CD14-positive monocyte (primary cell): ENCODE measurements around the gene SHROOM3. TPM values are rescaled to one million over a fixed set of nuclear protein-coding genes. Genes with fewer than 3 reads are reported as not detected.
A peak's percentile ranks its signal among the peaks of the same experiment; 100 is the strongest.

Experiments used
- DNase-seq, 3 donors: peaks; one replicate each; pipeline ENCODE4 v3.0.0-alpha.2; 2011 to 2022
- H2AFZ ChIP-seq: 2 replicates; pipeline ENCODE4 v1.6.0; 2012; ENCODE audit warnings: mild to moderate bottlenecking, low read depth, low read length, inconsistent platforms; ENCODE audit not compliant: insufficient read depth, poor library complexity, severe bottlenecking
- H3K27ac ChIP-seq, 2 donors: 1 replicate in 1 of 2; 2 replicates in 1 of 2; pipeline ENCODE4 v1.5.1; 2012 to 2013; ENCODE audit warnings: low read length in 2 of 2, control low read depth in 1 of 2, inconsistent platforms in 1 of 2, low read depth in 1 of 2, mild to moderate bottlenecking in 1 of 2
- H3K27me3 ChIP-seq, 2 donors: one replicate each; pipeline versions ENCODE4 v1.6.0 to v1.6.1; 2011 to 2013; ENCODE audit warnings: low read length in 2 of 2; ENCODE audit not compliant: control insufficient read depth in 2 of 2, insufficient read depth in 2 of 2
- H3K36me3 ChIP-seq, 2 donors: replicated peaks in 1 of 2; 1 replicate in 1 of 2; 2 replicates in 1 of 2; pipeline versions ENCODE4 v1.5.1 to v1.6.1; 2012 to 2013; ENCODE audit warnings: low read length in 2 of 2, control low read depth in 1 of 2, inconsistent platforms in 1 of 2, mild to moderate bottlenecking in 1 of 2; ENCODE audit not compliant: insufficient read depth in 2 of 2, control insufficient read depth in 1 of 2
- H3K4me1 ChIP-seq, 2 donors: 1 replicate in 1 of 2; 2 replicates in 1 of 2; pipeline versions ENCODE4 v1.5.1 to v1.6.1; 2012 to 2013; ENCODE audit warnings: low read length in 2 of 2, control low read depth in 1 of 2, inconsistent platforms in 1 of 2, mild to moderate bottlenecking in 1 of 2, moderate library complexity in 1 of 2; ENCODE audit not compliant: insufficient read depth in 2 of 2, control insufficient read depth in 1 of 2
- H3K4me2 ChIP-seq: replicated peaks from 2 replicates; pipeline ENCODE3; 2012; ENCODE audit warnings: low read length, moderate library complexity, mild to moderate bottlenecking; ENCODE audit not compliant: poor library complexity, severe bottlenecking; ENCODE audit errors: extremely low read depth
- H3K4me3 ChIP-seq, 3 experiments: fragments of 200-600 bp in 1 of 3; sonication (generic) in 1 of 3; replicated peaks in 1 of 3; 1 replicate in 2 of 3; 2 replicates in 1 of 3; pipeline ENCODE4 v1.5.1; 2011 to 2013; ENCODE audit warnings: low read length in 3 of 3, mild to moderate bottlenecking in 3 of 3, control low read depth in 2 of 3, low read depth in 2 of 3, inconsistent platforms in 1 of 3, moderate library complexity in 1 of 3
- H3K79me2 ChIP-seq: 2 replicates; pipeline ENCODE4 v1.6.0; 2012; ENCODE audit warnings: mild to moderate bottlenecking, control low read depth, inconsistent platforms, low read length, moderate library complexity; ENCODE audit not compliant: insufficient read depth
- H3K9ac ChIP-seq: 2 replicates; pipeline ENCODE4 v1.6.0; 2017; ENCODE audit warnings: low read length, mild to moderate bottlenecking; ENCODE audit not compliant: insufficient read depth, poor library complexity, severe bottlenecking
- H3K9me3 ChIP-seq, 2 donors: replicated peaks in 1 of 2; 1 replicate in 1 of 2; 2 replicates in 1 of 2; pipeline versions ENCODE4 v1.5.1 to v1.6.1; 2012 to 2013; ENCODE audit warnings: low read length in 2 of 2, control low read depth in 1 of 2; ENCODE audit not compliant: control insufficient read depth in 1 of 2, insufficient read depth in 1 of 2
- H4K20me1 ChIP-seq: 2 replicates; pipeline ENCODE4 v1.6.0; 2012; ENCODE audit warnings: mild to moderate bottlenecking, low read length, control low read depth, moderate library complexity; ENCODE audit not compliant: insufficient read depth
- H3K27ac Mint-ChIP-seq, 7 donors: one replicate each; pipeline ENCODE4 v1.8.0; 2020; ENCODE audit warnings: mild to moderate bottlenecking in 7 of 7, mixed read lengths in 7 of 7, moderate library complexity in 6 of 7, inconsistent platforms in 2 of 7
- H3K27me3 Mint-ChIP-seq, 3 donors: one replicate each; pipeline ENCODE4 v1.8.0; 2021 to 2022; ENCODE audit warnings: low read depth in 3 of 3, mild to moderate bottlenecking in 3 of 3, mixed read lengths in 3 of 3, moderate library complexity in 3 of 3, inconsistent platforms in 1 of 3
- H3K36me3 Mint-ChIP-seq, 2 donors: one replicate each; pipeline ENCODE4 v1.8.0; 2020; ENCODE audit warnings: mixed read lengths in 2 of 2, inconsistent platforms in 1 of 2, mild to moderate bottlenecking in 1 of 2
- H3K4me1 Mint-ChIP-seq: one replicate; pipeline ENCODE4 v1.8.0; 2020; ENCODE audit warnings: mild to moderate bottlenecking, mixed read lengths
- H3K4me3 Mint-ChIP-seq, 2 donors: one replicate each; pipeline ENCODE4 v1.8.0; 2020; ENCODE audit warnings: mild to moderate bottlenecking in 2 of 2, mixed read lengths in 2 of 2, moderate library complexity in 1 of 2
- H3K9me3 Mint-ChIP-seq, 7 donors: one replicate each; pipeline ENCODE4 v1.8.0; 2020 to 2022; ENCODE audit warnings: mixed read lengths in 7 of 7, mild to moderate bottlenecking in 6 of 7, moderate library complexity in 6 of 7, inconsistent platforms in 2 of 7
- WGBS: methylation state at CpG from one replicate; pipeline ENCODE4 v1.1.5; 2013; ENCODE audit warnings: missing lambda C conversion rate; ENCODE audit not compliant: insufficient coverage; 5-methylcytosine and 5-hydroxymethylcytosine counted together
- intact Hi-C, 2 donors: fragments of 100-400 bp; cut with micrococcal nuclease; formaldehyde crosslinking; loops; one replicate each; pipeline versions ENCODE4 v1.15.0 to v1.15.1; 2023
- polyA plus RNA-seq, 3 donors: library from polyadenylated mRNA; depleted of rRNA in 1 of 3; unstranded in 2 of 3; stranded (reverse) in 1 of 3; fragments of 300-500 nt in 2 of 3; fragments of >200 nt in 1 of 3; fragmentation: Illumina TruSeq in 2 of 3; gene quantifications; 1 replicate in 2 of 3; 2 replicates in 1 of 3; pipeline ENCODE4 v1.2.3, GENCODE V29; 2012 to 2021
- TF ChIP-seq, protein P1 (sequence below): fragments of 200-600 bp; IDR thresholded peaks from one replicate; pipeline ENCODE4 v1.8.0; 2022; ENCODE audit warnings: antibody characterized with exemption, mild to moderate bottlenecking

Gene SHROOM3
- polyA plus RNA-seq, 3 donors, result not detected

GRCh38 chr4:76804096-76804495, 369.1 kb downstream of the SHROOM3 start:
- H2AFZ ChIP-seq, result no peak overlapping the region
- intact Hi-C loops, result no loop called here
- no peak overlapping the region for H3K9ac ChIP-seq
- peaks cover 5 to 18% (median 10%) of the 10 kb centered on the region in 3 donors for H3K27me3 Mint-ChIP-seq
- 100% methylated on average over 2 of the region's 5 CpGs for WGBS
- TF ChIP-seq, protein P1, sequence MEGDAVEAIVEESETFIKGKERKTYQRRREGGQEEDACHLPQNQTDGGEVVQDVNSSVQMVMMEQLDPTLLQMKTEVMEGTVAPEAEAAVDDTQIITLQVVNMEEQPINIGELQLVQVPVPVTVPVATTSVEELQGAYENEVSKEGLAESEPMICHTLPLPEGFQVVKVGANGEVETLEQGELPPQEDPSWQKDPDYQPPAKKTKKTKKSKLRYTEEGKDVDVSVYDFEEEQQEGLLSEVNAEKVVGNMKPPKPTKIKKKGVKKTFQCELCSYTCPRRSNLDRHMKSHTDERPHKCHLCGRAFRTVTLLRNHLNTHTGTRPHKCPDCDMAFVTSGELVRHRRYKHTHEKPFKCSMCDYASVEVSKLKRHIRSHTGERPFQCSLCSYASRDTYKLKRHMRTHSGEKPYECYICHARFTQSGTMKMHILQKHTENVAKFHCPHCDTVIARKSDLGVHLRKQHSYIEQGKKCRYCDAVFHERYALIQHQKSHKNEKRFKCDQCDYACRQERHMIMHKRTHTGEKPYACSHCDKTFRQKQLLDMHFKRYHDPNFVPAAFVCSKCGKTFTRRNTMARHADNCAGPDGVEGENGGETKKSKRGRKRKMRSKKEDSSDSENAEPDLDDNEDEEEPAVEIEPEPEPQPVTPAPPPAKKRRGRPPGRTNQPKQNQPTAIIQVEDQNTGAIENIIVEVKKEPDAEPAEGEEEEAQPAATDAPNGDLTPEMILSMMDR, result no peak
- no peak overlapping the region for H3K27ac ChIP-seq
- H4K20me1 ChIP-seq, result no peaks in the 10 kb centered on the region
- no peaks in the 10 kb centered on the region for H3K79me2 ChIP-seq
- peaks cover 0 to 6% of the 10 kb centered on the region in 2 donors for H3K9me3 ChIP-seq
- no peaks in the 10 kb centered on the region for H3K36me3 Mint-ChIP-seq
- no peaks in the 10 kb centered on the region for H3K4me1 Mint-ChIP-seq
- H3K36me3 ChIP-seq, result no peaks in the 10 kb centered on the region
- H3K4me1 ChIP-seq, result no peaks in the 10 kb centered on the region
- no peaks in the 10 kb centered on the region for H3K27me3 ChIP-seq
- no peak overlapping the region for H3K4me3 ChIP-seq
- no peak for DNase-seq
- H3K9me3 Mint-ChIP-seq, result peaks cover 6 to 17% (median 12%) of the 10 kb centered on the region in 7 donors
- H3K4me2 ChIP-seq, result no peak overlapping the region
- no peak overlapping the region for H3K27ac Mint-ChIP-seq
- H3K4me3 Mint-ChIP-seq, result no peak overlapping the region

DNA sequence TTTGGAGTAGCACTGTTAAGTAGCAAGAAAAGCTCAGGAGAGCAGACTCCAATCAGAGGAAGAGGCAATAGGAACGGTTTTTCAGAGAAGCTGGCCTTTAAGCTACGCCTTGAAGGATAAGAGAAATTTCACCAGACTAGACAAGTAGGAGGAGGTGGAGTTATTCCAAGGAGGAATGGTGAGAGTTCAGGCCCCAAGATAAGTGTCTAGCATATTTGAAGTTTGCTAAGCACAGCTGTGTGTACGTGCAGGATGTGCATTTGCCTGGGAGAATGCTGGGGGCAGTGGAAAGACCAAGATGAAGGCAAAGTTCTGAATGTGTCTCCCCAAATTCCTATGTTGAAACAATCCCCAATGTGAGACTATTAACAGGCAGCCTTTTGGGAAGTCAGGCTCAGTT, 371.3 kb downstream of the SHROOM3 start:
- TF ChIP-seq, protein P1, result no peak
- Mint-ChIP-seq H3K27ac (no peak overlapping the region), H3K9me3 (peaks cover 6 to 21% (median 15%) of the 10 kb centered on the region in 7 donors), H3K27me3 (peaks cover 2 to 16% (median 10%) of the 10 kb centered on the region in 3 donors), H3K36me3 (no peaks in the 10 kb centered on the region), H3K4me1 (no peaks in the 10 kb centered on the region), H3K4me3 (peak overlapping the region in 1 of 2 donors; percentile 37)
- no peaks in the 10 kb centered on the region for H3K79me2 ChIP-seq
- intact Hi-C loops, result no loop called here
- no peaks in the 10 kb centered on the region for H3K36me3 ChIP-seq
- H3K9me3 ChIP-seq, result peaks cover 0 to 6% of the 10 kb centered on the region in 2 donors
- no peak overlapping the region for H3K4me2 ChIP-seq
- no peaks in the 10 kb centered on the region for H4K20me1 ChIP-seq
- H3K4me1 ChIP-seq, result no peaks in the 10 kb centered on the region
- H2AFZ ChIP-seq, result no peak overlapping the region
- WGBS, result 94% methylated on average over 2 of the region's 3 CpGs
- H3K27me3 ChIP-seq, result no peaks in the 10 kb centered on the region
- H3K4me3 ChIP-seq, result no peak overlapping the region
- no peak overlapping the region for H3K9ac ChIP-seq
- DNase-seq, result no peak
- H3K27ac ChIP-seq, result no peak overlapping the region
